Cardiac muscle cell (in vitro differentiated cells and primary cell): Measurements from ENCODE around the gene CSNK2A2. TPM values are rescaled to one million over a fixed set of nuclear protein-coding genes. Genes with fewer than 3 reads are reported as not detected.

Experiments used
- DNase-seq, 2 donors: peaks; one replicate each; pipeline versions ENCODE4 v3.0.0 to v3.0.0-alpha.2; 2010 to 2017; ENCODE audit warnings: low read depth in 1 of 2, low spot score in 1 of 2
- H3K27ac ChIP-seq: fragments of 200-600 bp; sonication (generic); 2 replicates; pipeline ENCODE4 v1.5.1; 2016
- H3K27me3 ChIP-seq: fragments of 200-600 bp; sonication (generic); 2 replicates; pipeline ENCODE4 v1.6.0; 2016; ENCODE audit warnings: control low read depth
- H3K36me3 ChIP-seq: fragments of 200-600 bp; sonication (generic); 2 replicates; pipeline ENCODE4 v1.5.1; 2016; ENCODE audit warnings: control low read depth
- H3K4me1 ChIP-seq: fragments of 200-600 bp; sonication (generic); 2 replicates; pipeline ENCODE4 v1.8.1; 2017; ENCODE audit warnings: low read depth, mild to moderate bottlenecking, mixed run types
- H3K4me3 ChIP-seq: fragments of 200-600 bp; sonication (generic); 2 replicates; pipeline ENCODE4 v1.5.1; 2016; ENCODE audit warnings: mild to moderate bottlenecking
- H3K9me3 ChIP-seq: fragments of 200-600 bp; sonication (generic); 2 replicates; pipeline ENCODE4 v1.5.1; 2017; ENCODE audit warnings: low read depth, mild to moderate bottlenecking, control low read depth
- CTCF ChIP-seq: IDR thresholded peaks from 2 replicates; pipeline ENCODE4 v1.5.1; 2012; ENCODE audit warnings: low read depth, mild to moderate bottlenecking, low read length
- polyA plus RNA-seq: library from polyadenylated mRNA; unstranded; fragments of >200 nt; fragmentation: Nextera tagmentation; extraction: Ambion mirVana; gene quantifications from 2 replicates; pipeline ENCODE4 v1.2.1, GENCODE V29; 2016
- total RNA-seq: library from RNA; depleted of rRNA; stranded (reverse); fragments of >200 nt; gene quantifications from 2 replicates; pipeline ENCODE4 v1.2.3, GENCODE V29; 2016

The CSNK2A2 gene
- total and polyA plus RNA-seq, 2 experiments from 2014 or later: 26.7 to 44.3 TPM

GRCh38 chr16:58138852-58139251 is 59.1 kb downstream of the CSNK2A2 start:
- H3K36me3 ChIP-seq: no peaks in the 10 kb centered on the region
- no peaks in the 10 kb centered on the region for H3K9me3 ChIP-seq
- TF ChIP-seq CTCF: no peak
- no peaks in the 10 kb centered on the region for H3K4me1 ChIP-seq
- H3K27ac ChIP-seq: no peak overlapping the region
- no peaks in the 10 kb centered on the region for H3K27me3 ChIP-seq
- no peak for DNase-seq
- no peak overlapping the region for H3K4me3 ChIP-seq

GRCh38 chr16:58137581-58137980 is 60.3 kb downstream of the CSNK2A2 start:
- Histone ChIP-seq H3K4me3 (no peak overlapping the region), H3K9me3 (no peaks in the 10 kb centered on the region), H3K27me3 (no peaks in the 10 kb centered on the region), H3K4me1 (no peaks in the 10 kb centered on the region), H3K36me3 (no peaks in the 10 kb centered on the region), H3K27ac (no peak overlapping the region)
- no peak for TF ChIP-seq CTCF
- no peak for DNase-seq

- H3K4me1 ChIP-seq: peaks cover 35% of the 10 kb centered on the region
- no peaks in the 10 kb centered on the region for H3K9me3 ChIP-seq
- H3K36me3 ChIP-seq: no peaks in the 10 kb centered on the region
- H3K27me3 ChIP-seq: no peaks in the 10 kb centered on the region
- peak; percentile 100 for DNase-seq
- TF ChIP-seq CTCF: no peak
- H3K4me3 ChIP-seq: peak within 1 kb of the TSS; percentile 56
- peak within 1 kb of the TSS; percentile 85 for H3K27ac ChIP-seq
Observed at GRCh38 chr16:58129097-58129936, 68.6 kb downstream of the CSNK2A2 start, which contains the start of gene CFAP20. TSS of gene CFAP20 (minus strand) at chr16:58129381. CDS start at chr16:58129115, 266 bp downstream.

GRCh38 chr16:58128711-58129096 is 69.2 kb downstream of the CSNK2A2 start:
- TF ChIP-seq CTCF: no peak
- no peaks in the 10 kb centered on the region for H3K9me3 ChIP-seq
- peak in 1 of 2 donors; percentile 58 for DNase-seq

GRCh38 chr16:58128181-58128631 is 69.7 kb downstream of the CSNK2A2 start:
- Histone ChIP-seq H3K36me3 (no peaks in the 10 kb centered on the region), H3K4me1 (peaks cover 43% of the 10 kb centered on the region), H3K27me3 (no peaks in the 10 kb centered on the region), H3K27ac (peak overlapping the region; percentile 85), H3K9me3 (no peaks in the 10 kb centered on the region), H3K4me3 (peak overlapping the region; percentile 56)
- no peak for DNase-seq
- TF ChIP-seq CTCF: no peak

More at GRCh38 chr16:58128711-58129096, 69.2 kb downstream of the CSNK2A2 start:
- peaks cover 41% of the 10 kb centered on the region for H3K4me1 ChIP-seq
- peak overlapping the region; percentile 56 for H3K4me3 ChIP-seq
- H3K27ac ChIP-seq: peak overlapping the region; percentile 85
- no peaks in the 10 kb centered on the region for H3K36me3 ChIP-seq
- no peaks in the 10 kb centered on the region for H3K27me3 ChIP-seq
